GM18951 (cell line): ENCODE measurements around the gene MMAB.

Source experiments
- POLR2A ChIP-seq: IDR thresholded peaks from 4 replicates; pipeline ENCODE4 v1.6.1; 2011; ENCODE audit warnings: mild to moderate bottlenecking; ENCODE audit not compliant: insufficient read length, insufficient read depth; ENCODE audit errors: extremely low read depth
- in situ Hi-C: fragments of 300-500 bp; cut with MboI; formaldehyde crosslinking; loops from one replicate; pipeline ENCODE4 v1.12.0; 2022; ENCODE audit warnings: low sequenced_read_pairs, mixed read lengths, inconsistent platforms; ENCODE audit not compliant: unreplicated experiment

Gene MMAB

DNA sequence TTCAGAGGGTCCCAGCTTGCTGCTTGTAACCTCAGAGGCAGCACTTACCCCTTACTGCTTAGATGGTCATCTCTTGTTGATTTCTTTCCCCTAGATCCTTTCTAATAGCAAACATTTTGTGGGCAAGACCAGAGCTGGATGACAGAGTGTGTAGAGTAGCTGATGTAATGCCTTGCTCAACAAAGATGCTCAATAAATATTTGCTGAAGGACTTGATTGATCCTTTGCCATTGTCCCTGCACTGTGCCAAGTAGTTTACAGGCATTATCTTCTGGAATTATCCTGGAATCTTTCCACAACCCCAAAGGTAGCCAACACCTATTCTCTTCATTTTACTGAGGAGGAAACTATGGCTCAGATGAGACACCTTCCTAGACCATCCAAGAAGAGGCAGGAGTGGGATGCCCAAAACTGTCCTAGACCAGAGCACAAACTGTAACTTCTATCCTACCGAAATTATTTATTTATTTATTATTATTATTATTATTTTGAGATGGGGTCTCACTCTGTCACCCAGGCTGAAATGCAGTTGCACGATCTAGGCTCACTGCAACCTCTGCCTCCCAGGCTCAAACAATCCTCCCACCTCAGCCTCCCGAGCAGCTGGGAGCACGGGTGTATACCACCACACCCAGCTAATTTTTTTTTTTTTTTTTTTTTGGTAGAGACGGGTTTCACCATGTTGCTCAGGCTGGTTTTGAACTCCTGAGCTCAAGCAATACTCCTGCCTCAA, 1.4 kb downstream of the MMAB start:
- in situ Hi-C loops, result no loop called here
- TF ChIP-seq POLR2A, result no peak

DNA sequence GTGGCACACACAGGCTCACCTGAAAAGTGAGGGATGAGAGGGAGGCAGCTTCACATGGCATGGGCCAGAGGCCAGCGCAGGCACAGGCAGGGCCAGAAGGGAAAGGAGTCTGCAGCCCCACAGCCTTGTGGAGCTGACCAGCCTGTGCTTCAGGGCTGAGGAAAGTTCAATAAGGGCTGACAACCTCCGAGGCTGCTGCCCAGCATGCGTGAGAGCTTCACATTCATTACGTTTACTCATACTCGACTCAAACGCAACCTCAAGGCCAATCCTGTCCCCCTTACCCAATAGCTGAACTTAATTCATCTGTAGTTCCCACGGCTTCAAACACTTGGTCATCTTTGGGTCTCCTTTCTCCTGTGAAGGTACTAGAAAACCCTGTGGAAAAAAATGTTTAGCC, 4.8 kb downstream of the MMAB start:
- TF ChIP-seq POLR2A, result no peak
- in situ Hi-C loops, result no loop called here

DNA sequence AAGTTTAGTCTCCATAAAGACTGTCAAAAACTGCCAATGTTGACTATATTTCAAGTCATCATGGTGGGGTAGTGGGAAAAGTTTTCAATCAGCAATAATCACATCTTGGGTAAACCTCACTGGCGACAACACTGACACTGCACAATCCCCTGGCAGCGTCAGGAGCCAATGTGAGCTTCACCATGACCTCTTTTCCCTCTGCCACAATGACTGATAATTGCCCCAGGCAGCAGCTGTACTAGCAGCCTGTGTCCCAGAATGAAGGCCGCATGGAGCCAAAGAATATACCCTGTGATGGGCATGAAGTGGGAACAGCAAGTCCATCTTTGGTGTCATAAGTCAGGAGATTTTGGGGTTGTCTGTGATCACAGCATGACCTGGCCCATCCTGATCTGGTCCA, 5.3 kb downstream of the MMAB start:
- TF ChIP-seq POLR2A, result no peak
- in situ Hi-C loops, result no loop called here

DNA sequence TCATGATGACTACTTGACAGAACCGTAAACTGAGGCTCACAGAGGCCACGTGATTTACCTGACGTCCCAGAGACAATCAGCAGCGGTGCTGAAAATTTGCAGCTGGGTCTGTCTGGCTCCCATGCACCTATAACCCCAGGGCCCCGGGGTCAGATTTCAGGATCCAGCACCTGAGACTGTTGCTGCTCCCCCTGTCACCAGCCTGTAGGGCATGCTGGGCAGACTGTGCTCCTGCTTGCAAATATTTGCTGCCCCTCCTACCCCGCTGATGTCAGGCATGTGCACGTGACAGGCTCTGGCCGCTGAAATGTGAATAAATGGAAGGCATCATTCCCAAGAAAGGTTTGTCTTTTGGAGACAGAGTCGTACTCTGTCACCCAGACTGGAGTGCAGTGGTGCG, 6.0 kb downstream of the MMAB start:
- TF ChIP-seq POLR2A, result no peak
- in situ Hi-C loops, result no loop called here

DNA sequence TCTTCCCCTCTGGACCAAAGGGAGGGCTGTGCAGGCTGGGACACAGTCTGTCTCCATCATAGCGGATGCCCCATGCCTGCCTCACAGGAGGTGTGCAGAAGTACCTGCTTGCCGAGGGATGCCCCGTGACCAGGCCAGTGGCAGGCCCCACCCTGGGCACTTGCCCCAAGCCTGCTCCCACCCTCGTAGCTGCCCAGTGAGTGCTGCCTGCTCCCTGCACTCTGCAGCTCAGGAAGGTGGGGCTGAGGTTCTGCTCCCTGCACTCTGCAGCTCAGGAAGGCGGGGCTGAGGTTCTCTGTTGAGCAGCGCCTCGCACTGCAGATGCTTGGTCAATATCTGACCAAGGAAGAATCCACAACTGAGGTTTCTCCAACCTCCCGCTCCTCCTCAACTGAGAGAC, 6.9 kb downstream of the MMAB start:
- TF ChIP-seq POLR2A, result no peak
- in situ Hi-C loops, result no loop called here

DNA sequence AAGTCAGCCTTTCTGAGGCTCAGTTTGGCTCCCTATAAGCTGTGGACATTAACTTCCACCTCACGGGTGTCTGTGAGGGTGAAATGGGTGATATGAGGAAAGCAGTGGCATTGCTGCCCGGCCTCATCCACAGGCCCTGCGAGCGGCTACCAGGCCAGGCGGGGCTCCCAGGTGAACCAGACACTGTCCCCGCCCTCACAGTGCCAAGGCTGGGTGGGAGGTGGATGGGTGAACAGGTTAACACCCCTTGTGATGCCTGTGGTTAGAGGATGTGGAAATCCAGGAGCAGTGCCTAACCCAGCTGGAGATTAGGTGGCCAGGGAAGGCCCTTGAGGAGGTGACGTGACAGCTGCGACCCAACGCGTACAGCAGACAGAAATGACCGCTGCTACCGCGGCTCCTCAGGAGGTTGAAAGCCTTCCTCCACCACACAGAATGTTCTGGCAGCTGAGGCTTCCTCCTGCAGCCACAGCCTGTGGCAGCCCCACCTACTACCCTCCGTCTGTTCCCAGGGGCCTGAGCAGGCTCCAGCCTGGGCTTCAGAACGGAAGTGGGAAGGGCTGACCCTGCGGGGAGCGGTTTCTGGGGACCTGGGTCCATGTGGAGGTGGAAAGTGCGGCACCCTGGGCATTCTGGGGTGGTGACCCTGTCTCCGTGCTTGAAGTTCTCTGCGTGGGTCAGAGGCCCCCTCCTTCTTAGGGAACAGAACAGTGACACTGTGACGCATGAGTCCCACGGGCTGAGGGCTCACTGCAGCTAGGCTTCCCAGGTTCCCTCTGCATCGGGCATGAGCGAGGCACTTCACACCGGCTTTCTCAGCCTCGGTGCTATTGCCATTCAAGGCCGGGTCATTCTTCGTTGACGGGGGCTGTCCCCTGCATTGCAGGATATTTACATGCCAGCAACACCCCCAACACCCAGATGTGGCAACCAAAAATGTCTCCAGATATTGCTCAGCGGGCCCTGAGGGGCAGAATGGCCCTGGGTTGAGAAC, 9.7 kb downstream of the MMAB start:
- TF ChIP-seq POLR2A, result no peak
- in situ Hi-C loops, result no loop called here

DNA sequence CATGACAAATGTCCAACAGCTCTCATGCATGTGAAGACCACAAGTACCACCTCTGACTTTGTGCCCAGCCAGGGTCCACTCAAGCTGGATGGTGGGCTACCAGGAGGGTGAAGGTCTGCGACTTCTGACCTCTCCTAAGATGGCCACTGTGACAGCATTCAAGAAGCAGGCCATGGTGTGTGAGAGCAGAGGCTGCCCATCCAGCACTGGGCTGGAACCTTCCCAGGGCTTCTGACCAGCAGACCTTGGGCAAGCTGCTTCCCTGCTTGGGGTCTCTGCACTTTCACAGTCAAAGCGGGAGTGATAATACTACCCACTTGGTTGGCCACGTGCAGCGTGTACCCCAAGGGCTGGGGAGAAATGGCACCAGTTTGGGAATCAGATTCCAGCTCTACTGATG, 10.4 kb downstream of the MMAB start:
- in situ Hi-C loops, result no loop called here
- TF ChIP-seq POLR2A, result no peak

DNA sequence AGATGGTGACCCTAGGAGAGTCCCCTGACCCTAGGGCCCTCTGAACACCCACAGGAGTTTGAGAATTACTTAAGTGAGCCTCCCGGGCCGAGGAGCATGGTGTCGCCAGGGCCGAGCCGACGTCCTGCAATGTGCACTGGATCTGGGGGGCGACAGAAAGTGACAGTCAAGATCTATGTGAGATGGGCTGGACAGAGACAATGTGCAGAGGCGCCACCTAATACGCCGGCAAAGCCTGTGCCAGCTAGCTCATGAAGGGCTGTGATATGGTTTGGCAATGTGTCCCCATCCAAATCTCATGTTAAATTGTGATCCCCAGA, 11.6 kb downstream of the MMAB start:
- in situ Hi-C loops, result no loop called here
- TF ChIP-seq POLR2A, result no peak

DNA sequence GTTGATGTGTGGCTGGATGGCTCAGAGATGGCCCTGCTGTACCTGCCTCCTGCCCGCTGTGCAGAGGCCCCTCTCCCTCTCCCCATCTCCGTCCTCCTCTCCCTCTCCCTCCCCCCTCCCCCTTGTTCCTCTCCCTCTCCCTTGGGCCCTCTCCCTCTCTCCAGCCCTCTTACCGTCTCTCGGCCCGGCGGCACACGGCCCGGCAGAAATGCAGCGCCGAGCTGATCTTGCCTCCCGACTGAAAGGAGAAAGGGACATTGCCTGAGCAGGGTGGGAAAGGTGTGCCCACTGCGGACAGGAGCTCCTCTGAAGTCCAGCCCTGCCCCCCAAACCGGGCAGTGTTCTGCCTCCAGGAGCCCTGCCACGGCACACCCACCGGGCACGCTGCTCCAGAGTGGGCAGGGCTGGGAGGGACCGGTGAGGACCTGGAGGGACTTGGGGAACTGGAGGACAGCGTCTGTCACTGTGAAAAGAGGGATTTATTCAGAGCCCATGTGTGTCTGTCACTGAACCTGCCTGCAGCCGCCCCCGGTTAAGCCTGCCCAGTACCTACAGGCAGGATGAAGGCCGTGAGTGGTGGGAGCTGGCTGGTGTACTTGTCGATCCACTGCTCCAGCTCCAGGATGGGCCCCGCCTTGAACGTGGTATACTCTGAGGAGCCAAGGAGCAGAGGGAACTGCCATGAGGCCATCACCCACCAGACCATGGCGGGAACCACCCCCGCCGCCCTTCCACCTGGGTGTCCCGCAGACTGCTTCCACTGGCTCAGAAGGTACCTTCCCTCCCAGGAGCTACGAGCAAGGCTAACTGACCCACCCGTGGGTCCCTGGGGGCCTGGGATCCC, 12.2 kb downstream of the MMAB start:
- no peak for TF ChIP-seq POLR2A
- in situ Hi-C loops, result no loop called here

DNA sequence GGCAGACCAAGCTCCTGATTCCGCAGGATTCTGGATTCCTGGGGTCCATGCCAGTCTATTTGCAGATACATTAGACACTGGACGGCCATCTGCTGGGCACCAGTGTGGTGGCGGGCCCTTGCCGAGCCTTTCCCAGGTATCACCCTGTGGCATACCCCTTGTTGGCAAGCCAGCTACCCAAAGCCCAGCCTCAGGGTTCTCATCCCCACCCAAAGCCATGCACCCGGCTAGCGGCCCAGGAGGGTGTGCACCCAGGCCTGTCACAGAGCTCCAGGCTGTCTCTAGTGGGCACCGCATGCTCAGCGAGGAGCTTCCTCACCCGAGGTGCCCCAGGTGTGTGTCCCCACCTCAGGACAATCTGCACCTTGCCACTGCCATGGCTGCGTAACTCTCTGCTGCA, 13.7 kb downstream of the MMAB start:
- in situ Hi-C loops, result no loop called here

DNA sequence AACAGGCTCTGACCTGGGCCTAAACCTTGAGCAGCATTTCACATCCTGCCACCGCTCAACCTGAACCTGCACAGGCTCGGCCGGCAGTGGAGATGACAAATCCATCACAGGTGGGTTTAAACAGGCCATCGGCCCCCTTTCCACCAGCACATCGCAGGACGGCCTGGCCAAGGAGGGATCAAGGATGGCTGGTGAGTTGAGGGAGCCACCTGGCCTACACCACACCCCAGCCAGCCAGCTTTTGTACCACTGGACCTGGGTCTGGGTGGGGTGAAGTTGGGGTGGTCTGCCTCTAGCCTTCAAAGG, 14.2 kb downstream of the MMAB start:
- no peak for TF ChIP-seq POLR2A
- in situ Hi-C loops, result no loop called here

More for the DNA sequence above, 13.7 kb downstream of the MMAB start:
- TF ChIP-seq POLR2A, result no peak

DNA sequence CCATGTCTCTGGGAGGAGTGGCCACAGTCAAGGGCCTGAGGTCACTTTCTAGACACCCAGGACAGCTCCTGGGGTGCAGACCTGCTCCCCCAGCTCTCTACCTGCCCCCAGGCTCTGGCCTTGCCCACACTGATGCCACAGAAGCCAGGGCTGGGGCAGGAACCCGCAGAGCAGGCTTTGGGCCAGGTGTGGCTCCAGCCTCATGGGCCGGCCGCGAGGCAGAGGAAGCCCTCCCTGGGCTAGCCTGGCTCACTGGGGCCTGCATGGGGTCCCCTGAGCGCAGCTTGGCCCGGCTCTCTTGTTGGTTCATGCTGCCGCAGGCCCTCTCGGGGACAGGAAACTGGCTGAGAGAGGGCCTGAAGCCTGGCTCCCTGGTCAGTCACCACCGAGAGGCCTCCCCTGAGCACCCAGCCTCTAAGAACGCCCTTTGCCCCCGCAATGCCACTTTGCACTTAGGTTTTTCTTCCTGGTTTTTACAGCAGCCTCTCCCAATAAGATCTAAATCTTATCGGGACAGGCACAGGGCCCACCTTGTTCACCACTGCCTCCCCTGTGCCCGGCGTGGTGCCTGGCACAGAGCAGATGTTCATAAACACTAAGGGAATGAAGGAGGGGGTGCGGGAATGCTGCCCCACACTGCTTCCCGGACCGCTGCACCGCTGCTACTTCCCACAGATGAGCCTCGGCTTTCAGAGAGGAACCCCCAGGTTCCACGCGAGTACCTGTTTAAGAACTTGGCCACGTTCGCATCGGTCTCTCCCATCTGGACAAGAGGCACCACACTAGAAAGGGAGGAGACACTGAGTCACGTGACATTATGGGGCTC, 14.7 kb downstream of the MMAB start:
- in situ Hi-C loops, result no loop called here
- no peak for TF ChIP-seq POLR2A
